GM18907 (cell line): ENCODE results near the gene SH3PXD2A.

ENCODE experiments used
- ATAC-seq: cut with Tn5 transposase; IDR thresholded peaks from one replicate; pipeline ENCODE4 v1.9.1; 2021; ENCODE audit warnings: mild to moderate bottlenecking, moderate library complexity; ENCODE audit not compliant: unreplicated experiment

The SH3PXD2A gene

GRCh38 chr10:103572347-103573204, 282.8 kb downstream of the SH3PXD2A start:
- ATAC-seq = no peak

- ATAC-seq = no peak
Observed at GRCh38 chr10:103571656-103571975, 283.8 kb downstream of the SH3PXD2A start.

GRCh38 chr10:103570844-103571655, 284.3 kb downstream of the SH3PXD2A start:
- no peak for ATAC-seq

- no peak for ATAC-seq
Observed at GRCh38 chr10:103569896-103570295, 285.5 kb downstream of the SH3PXD2A start.

- no peak for ATAC-seq
Observed at GRCh38 chr10:103568505-103568904, 286.9 kb downstream of the SH3PXD2A start.

- no peak for ATAC-seq
Observed at GRCh38 chr10:103566536-103566935, 288.8 kb downstream of the SH3PXD2A start.

- no peak for ATAC-seq
Observed at GRCh38 chr10:103564776-103565520, 290.4 kb downstream of the SH3PXD2A start.

GRCh38 chr10:103564116-103564501, 291.3 kb downstream of the SH3PXD2A start:
- ATAC-seq = no peak

- no peak for ATAC-seq
Observed at GRCh38 chr10:103563231-103564115, 291.9 kb downstream of the SH3PXD2A start.

- ATAC-seq = no peak
Observed at GRCh38 chr10:103562383-103562782, 293.0 kb downstream of the SH3PXD2A start.

- ATAC-seq = no peak
Observed at GRCh38 chr10:103560886-103561285, 294.5 kb downstream of the SH3PXD2A start.

GRCh38 chr10:103559776-103560175, 295.6 kb downstream of the SH3PXD2A start:
- ATAC-seq = no peak

- no peak for ATAC-seq
Observed at GRCh38 chr10:103558911-103559310, 296.5 kb downstream of the SH3PXD2A start.

- ATAC-seq = no peak
Observed at GRCh38 chr10:103557455-103557854, 297.9 kb downstream of the SH3PXD2A start.

GRCh38 chr10:103556383-103557007, 298.9 kb downstream of the SH3PXD2A start:
- no peak for ATAC-seq

GRCh38 chr10:103555712-103556111, 299.7 kb downstream of the SH3PXD2A start:
- no peak for ATAC-seq

- ATAC-seq = no peak
Observed at GRCh38 chr10:103555325-103555649, 300.1 kb downstream of the SH3PXD2A start.

GRCh38 chr10:103554488-103555324, 300.7 kb downstream of the SH3PXD2A start:
- no peak for ATAC-seq
